HG02763 (cell line): ENCODE measurements around the gene HTR3D.
"Not testable (repeated sequence)": the region's sequence is repeated elsewhere in the genome, so short reads cannot be mapped to it uniquely, and the experiment has no call there.

Source experiments
- ATAC-seq: cut with Tn5 transposase; IDR thresholded peaks from one replicate; pipeline ENCODE4 v1.9.1; 2021; ENCODE audit warnings: mild to moderate bottlenecking, moderate library complexity; ENCODE audit not compliant: unreplicated experiment

The HTR3D gene

GRCh38 chr3:184016169-184016570, 15.4 kb upstream of the HTR3D start:
- ATAC-seq, result no peak

DNA sequence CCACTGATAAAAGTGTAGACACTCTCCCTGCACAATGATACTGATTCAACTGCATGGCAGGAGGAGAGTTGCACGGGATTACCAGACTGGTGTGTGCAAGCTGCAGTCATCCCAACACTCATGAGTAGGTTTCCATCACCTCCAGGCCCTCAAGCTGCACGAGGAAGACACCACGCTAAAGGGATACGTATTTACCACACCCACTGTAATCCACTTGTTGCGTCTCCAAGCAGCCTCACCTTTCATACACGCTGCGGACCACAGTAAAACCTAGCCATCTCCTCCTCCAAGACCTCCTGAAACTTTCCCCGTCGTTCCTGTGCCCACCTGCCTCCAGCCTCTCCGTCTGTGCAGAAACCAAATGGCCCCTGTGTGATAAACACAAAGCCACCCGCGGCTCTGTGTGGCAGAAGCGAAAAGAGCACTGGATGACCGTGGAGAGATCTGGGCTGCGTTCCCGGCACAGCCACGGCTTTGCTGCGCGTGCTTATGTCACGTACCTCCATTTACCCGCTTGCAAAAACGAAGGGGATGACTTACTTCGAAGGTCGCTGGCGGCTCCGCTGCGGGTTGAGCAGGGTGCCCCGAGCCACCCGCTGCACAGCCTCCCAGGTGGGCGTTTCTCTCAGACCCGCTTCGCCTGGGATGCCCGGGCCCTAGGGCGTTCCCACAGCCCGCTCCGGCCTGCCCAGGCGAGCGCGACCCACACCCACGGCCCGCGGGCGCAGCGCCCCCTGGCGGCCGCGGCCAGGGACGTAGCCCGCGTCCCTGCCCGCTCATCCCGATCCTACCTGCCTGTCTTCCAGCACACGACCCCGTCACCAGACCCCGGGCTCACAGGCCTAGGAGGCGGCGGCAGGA, 14.5 kb upstream of the HTR3D start:
- peak; percentile 68 for ATAC-seq

DNA sequence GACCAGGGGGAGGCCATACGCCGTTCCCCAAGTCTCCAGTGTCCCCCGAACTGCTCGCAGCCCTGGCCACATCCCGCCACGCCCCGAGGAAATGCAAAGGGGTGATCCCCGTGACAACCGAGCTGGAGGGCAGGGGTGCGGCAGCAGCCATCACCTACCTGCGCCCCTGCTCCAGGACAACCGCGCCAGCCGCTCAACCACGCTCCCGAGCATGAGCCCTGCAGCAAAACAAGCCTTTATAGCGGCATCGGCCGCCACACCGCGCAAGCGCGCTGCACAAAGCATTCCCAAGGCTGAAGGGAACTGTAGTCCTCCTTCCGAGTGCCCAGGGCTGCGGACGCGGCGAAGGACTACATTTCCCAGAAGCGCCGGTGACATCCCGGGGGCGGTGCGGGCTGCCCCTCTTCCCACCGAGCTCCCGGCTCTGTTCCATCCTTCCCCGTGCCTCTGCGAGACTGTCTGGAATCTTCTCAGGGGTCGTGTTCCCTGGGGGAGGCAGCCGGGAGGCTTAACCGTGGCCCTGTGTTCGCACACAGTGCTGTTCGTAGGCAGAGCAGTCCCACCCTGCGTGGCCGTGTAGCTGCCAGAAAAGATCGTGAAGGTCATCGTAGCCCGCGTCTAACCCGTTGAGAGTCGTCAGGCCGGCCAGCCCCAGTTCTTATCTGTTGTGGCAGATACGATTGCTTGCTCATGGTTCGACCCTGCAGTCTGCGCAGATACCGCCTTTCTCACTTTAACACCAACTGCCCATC, 13.7 kb upstream of the HTR3D start, which contains the start of gene ABCC5:
ABCC5 (minus strand) TSS at position 213 of the 752 bp plus-strand sequence. CDS start 3,492 bp downstream, outside the sequence.
- ATAC-seq, result peak; percentile 98

- no peak for ATAC-seq
Observed at GRCh38 chr3:184018424-184018973, 13.0 kb upstream of the HTR3D start.

DNA sequence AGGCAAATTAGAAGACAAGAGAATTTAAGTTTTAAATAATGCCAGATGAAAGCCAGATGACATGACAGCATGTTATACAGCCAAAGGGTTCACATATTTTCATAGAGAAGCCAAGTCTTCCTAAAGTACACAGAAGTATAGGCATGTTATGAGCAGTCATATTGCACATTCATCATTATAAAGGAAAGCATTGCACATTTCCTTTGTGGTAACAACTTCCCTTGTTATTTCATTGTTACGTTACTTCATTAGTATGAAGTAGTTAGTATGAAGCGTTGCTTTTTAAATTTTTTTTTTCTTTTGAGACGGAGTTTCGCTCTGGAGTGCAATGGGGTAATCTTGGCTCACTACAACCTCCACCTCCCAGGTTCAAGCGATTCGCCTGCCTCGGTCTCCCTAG, 9.2 kb upstream of the HTR3D start:
- no peak for ATAC-seq

DNA sequence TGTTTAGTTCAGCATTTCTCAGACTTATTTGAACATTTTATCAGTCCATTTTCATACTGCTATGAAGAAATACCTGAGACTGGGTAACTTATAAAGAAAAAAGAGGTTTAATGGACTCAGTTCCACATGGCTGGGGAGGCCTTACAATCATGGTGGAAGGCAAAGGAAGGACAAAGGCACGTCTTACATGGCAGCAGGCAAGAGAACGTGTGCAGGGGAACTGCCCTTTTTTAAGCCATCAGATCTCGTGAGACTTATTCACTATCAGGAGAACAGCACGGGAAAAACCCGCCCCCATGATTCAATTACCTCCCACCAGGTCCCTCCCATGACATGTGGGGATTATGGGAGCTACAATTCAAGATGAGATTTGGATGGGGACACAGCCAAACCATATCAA, 6.3 kb upstream of the HTR3D start:
- ATAC-seq, result not testable (repeated sequence)

DNA sequence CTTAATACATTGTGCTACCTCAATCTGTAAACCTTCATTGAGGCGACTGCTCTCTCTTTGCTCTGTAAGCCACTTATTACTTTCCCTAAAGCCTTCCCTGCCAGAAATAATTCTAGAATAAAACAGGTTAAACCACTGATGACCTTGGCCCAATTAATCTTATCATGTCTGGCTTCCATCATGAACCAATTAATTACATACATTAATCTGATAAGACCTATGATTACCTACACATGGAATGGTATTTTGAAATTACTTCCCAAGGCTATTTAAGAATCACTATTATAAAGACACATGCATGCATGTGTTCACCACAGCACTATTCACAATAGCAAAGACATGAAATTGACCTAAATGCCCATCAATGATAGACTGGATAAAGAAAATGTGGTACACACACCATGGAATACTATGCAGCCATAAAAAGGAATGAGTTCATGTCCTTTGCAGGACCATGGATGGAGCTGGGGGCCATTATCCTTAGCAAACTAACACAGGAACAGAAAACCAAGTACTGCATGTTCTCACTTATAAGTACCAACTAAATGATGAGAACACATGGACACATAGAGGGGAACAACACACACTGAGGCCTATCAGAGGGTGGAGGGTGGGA, 3.2 kb upstream of the HTR3D start:
- ATAC-seq, result not testable (repeated sequence)

DNA sequence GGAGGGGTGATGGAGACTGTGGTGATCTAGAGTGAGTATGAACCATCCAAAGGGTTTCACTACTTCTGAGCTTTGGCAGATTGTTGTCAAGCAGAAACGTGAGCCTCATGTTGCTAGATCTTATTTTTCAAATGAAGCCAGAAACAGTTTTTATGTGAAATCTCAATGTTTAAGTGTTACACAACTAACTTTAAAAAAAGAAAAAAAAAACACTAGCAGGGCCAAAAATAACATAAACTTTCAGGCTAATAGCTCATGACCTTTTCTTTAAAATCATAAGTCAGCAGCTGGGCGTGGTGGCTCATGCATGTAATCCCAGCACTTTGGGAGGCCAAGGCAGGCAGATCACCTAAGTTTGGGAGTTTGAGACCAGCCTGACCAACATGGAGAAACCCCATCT, 2.1 kb upstream of the HTR3D start:
- no peak for ATAC-seq

DNA sequence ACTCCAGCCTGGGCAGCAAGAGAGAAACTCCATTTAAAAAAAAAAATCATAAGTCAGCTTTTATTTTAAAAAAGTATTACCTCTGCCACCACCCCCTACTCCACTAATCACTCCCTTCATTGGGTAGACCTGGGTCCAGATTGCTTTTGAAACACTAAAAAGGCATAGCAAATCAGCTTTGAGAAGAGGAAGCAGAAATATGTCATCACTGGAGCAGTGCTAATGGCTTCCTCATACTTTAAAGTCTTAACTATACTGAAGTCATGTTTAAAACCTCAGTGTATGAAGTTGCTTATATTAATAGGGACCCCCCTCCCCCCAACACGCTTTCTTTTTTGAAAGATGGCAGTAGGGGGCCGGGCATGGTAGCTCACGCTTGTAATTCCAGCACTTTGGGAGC, 1.0 kb upstream of the HTR3D start:
- ATAC-seq, result no peak

GRCh38 chr3:184037816-184038215, 6.3 kb downstream of the HTR3D start:
- ATAC-seq, result no peak

DNA sequence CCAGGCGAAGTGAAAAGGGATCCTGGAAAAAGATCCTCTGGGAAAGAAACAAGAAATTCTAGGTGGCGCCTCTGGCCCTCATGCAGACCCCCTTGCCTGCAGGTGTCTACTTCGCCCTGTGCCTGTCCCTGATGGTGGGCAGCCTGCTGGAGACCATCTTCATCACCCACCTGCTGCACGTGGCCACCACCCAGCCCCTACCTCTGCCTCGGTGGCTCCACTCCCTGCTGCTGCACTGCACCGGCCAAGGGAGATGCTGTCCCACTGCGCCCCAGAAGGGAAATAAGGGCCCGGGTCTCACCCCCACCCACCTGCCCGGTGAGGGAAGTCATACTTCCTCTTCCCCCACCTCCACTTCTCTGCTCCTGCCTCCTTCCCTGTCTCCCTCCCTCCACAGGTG, 6.8 kb downstream of the HTR3D start:
- not testable (repeated sequence) for ATAC-seq

DNA sequence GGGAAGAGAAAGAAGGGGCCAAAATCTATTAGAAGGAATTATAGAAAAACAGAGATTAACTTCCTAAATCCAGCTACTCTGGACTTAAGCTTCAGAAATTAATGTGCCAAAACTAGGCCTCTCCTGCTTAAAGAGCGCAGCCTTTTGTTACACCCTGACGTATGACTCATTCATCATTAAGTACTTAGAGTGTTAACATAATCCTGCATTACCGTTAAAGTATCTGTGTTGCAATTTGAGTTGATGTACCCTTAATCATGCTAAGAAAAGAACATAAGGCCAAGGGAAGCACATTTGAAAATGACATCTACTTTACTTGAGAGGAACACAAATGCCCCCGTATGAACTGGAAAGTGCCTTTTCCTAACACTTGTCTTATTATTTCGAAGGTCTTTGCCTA, 7.9 kb downstream of the HTR3D start:
- ATAC-seq, result no peak

DNA sequence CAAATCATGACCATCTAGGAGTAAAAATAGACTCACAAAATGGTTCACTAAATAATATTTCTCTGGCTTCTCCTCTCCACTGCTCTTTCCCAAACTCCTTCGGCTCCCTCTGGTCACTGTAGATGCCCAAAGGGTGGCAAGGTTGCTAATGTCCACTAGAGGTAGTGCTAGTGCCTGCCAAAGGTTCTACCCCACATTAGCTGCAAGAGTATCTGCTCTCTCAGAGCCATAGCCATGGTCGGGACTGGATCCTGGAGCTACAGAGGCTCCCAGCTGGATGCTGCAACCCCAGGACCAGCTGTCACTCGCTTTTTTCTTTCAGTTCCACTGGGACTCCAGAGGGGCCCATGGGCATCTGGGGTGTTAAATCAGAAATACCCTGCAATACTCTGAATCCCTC, 8.5 kb downstream of the HTR3D start:
- ATAC-seq, result no peak

DNA sequence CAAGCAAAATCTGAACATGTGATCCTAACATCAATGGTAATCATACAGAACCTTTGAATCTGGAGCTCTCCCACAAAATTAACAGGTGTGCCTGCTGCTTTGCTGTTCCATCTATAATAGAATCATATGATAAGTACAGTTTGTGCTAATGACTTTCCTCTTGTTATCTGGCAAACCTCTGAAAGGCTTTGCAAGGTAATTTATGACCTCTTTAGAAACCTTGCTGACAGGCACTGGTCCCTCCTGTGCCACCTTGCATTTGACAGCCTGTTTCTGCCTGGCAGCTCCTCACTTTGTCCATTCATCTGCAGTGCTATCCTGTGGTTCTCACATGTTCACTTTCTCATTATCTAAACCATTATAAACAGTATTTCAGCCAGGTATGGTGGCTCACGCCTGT, 11.1 kb downstream of the HTR3D start:
- ATAC-seq, result no peak

GRCh38 chr3:184045995-184046394, 14.5 kb downstream of the HTR3D start:
- ATAC-seq, result no peak

- ATAC-seq, result no peak
Observed at GRCh38 chr3:184050217-184050847, 18.8 kb downstream of the HTR3D start.

- no peak for ATAC-seq
Observed at GRCh38 chr3:184052767-184053166, 21.2 kb downstream of the HTR3D start, which contains the start of gene HTR3C. Gene HTR3C, plus strand, starts transcription at chr3:184053047. Its CDS starts 34 bp downstream, at chr3:184053081.

DNA sequence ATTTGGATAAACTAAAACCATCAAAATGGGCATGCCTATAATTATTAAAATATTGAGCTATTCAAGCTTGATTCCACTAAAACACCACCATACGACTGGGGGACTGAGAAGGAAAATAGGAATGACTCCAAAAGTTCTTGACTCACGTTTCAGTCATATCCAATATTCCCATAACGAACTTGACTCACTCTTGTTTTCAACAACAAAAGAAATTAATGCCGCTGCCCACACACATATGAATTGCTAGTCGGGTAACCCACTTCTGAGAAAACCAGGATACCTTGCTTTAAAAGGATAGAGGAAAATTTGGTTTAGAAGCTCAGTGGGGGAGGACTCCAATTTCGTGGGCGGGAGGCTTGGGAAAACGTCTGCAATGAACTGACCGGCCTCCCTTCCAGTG, 26.5 kb downstream of the HTR3D start:
- ATAC-seq, result no peak

GRCh38 chr3:184059424-184059823, 27.9 kb downstream of the HTR3D start:
- ATAC-seq, result no peak

- ATAC-seq, result no peak
Observed at GRCh38 chr3:184062637-184063036, 31.1 kb downstream of the HTR3D start.

GRCh38 chr3:184066211-184066610, 34.7 kb downstream of the HTR3D start:
- no peak for ATAC-seq
